ENCODE results near the gene MACROD2.

The MACROD2 gene

GRCh38 chr20:14355791-14356190, 360.5 kb downstream of the MACROD2 start:
- in situ Hi-C loops (cut with HindIII; ENCODE audit: low pct_ligation_motif_present, low pct_unique_long_range_greater_than_20kb, low sequenced_read_pairs) = no loop called here
- no peak for DNase-seq

- DNase-seq = no peak
- in situ Hi-C loops (cut with HindIII; ENCODE audit: low pct_ligation_motif_present, low pct_unique_long_range_greater_than_20kb, low sequenced_read_pairs) = no loop called here
Measured at GRCh38 chr20:14360416-14360815, 365.1 kb downstream of the MACROD2 start.

- no peak for DNase-seq
- in situ Hi-C loops (cut with HindIII; ENCODE audit: low pct_ligation_motif_present, low pct_unique_long_range_greater_than_20kb, low sequenced_read_pairs) = no loop called here
Measured at GRCh38 chr20:14361509-14362345, 366.4 kb downstream of the MACROD2 start.

- DNase-seq = no peak
- in situ Hi-C loops (cut with HindIII; ENCODE audit: low pct_ligation_motif_present, low pct_unique_long_range_greater_than_20kb, low sequenced_read_pairs) = no loop called here
Measured at GRCh38 chr20:14374196-14374595, 378.9 kb downstream of the MACROD2 start.

GRCh38 chr20:14375416-14375985, 380.2 kb downstream of the MACROD2 start:
- in situ Hi-C loops (cut with HindIII; ENCODE audit: low pct_ligation_motif_present, low pct_unique_long_range_greater_than_20kb, low sequenced_read_pairs) = no loop called here
- DNase-seq = no peak

GRCh38 chr20:14378326-14378725, 383.0 kb downstream of the MACROD2 start:
- DNase-seq = no peak
- in situ Hi-C loops (cut with HindIII; ENCODE audit: low pct_ligation_motif_present, low pct_unique_long_range_greater_than_20kb, low sequenced_read_pairs) = no loop called here

- in situ Hi-C loops (cut with HindIII; ENCODE audit: low pct_ligation_motif_present, low pct_unique_long_range_greater_than_20kb, low sequenced_read_pairs) = no loop called here
- no peak for DNase-seq
Measured at GRCh38 chr20:14383335-14383734, 388.0 kb downstream of the MACROD2 start.

GRCh38 chr20:14384416-14385175, 389.3 kb downstream of the MACROD2 start:
- DNase-seq = no peak
- in situ Hi-C loops (cut with HindIII; ENCODE audit: low pct_ligation_motif_present, low pct_unique_long_range_greater_than_20kb, low sequenced_read_pairs) = no loop called here

GRCh38 chr20:14385176-14385740, 389.9 kb downstream of the MACROD2 start:
- in situ Hi-C loops (cut with HindIII; ENCODE audit: low pct_ligation_motif_present, low pct_unique_long_range_greater_than_20kb, low sequenced_read_pairs) = no loop called here
- DNase-seq = no peak

- in situ Hi-C loops (cut with HindIII; ENCODE audit: low pct_ligation_motif_present, low pct_unique_long_range_greater_than_20kb, low sequenced_read_pairs) = no loop called here
Measured at GRCh38 chr20:14386726-14387125, 391.4 kb downstream of the MACROD2 start.

GRCh38 chr20:14401479-14402138, 406.3 kb downstream of the MACROD2 start:
- no peak for DNase-seq
- in situ Hi-C loops (cut with HindIII; ENCODE audit: low pct_ligation_motif_present, low pct_unique_long_range_greater_than_20kb, low sequenced_read_pairs) = no loop called here

More at GRCh38 chr20:14386726-14387125, 391.4 kb downstream of the MACROD2 start:
- no peak for DNase-seq

- in situ Hi-C loops (cut with HindIII; ENCODE audit: low pct_ligation_motif_present, low pct_unique_long_range_greater_than_20kb, low sequenced_read_pairs) = no loop called here
- no peak for DNase-seq
Measured at GRCh38 chr20:14404515-14404914, 409.2 kb downstream of the MACROD2 start.

GRCh38 chr20:14406495-14406894, 411.2 kb downstream of the MACROD2 start:
- peak; percentile 73 for DNase-seq

GRCh38 chr20:14407336-14407735, 412.0 kb downstream of the MACROD2 start:
- in situ Hi-C loops (cut with HindIII; ENCODE audit: low pct_ligation_motif_present, low pct_unique_long_range_greater_than_20kb, low sequenced_read_pairs) = no loop called here

More at GRCh38 chr20:14406495-14406894, 411.2 kb downstream of the MACROD2 start:
- in situ Hi-C loops (cut with HindIII; ENCODE audit: low pct_ligation_motif_present, low pct_unique_long_range_greater_than_20kb, low sequenced_read_pairs) = no loop called here

GRCh38 chr20:14410869-14411555, 415.7 kb downstream of the MACROD2 start:
- in situ Hi-C loops (cut with HindIII; ENCODE audit: low pct_ligation_motif_present, low pct_unique_long_range_greater_than_20kb, low sequenced_read_pairs) = no loop called here
- DNase-seq = no peak

More at GRCh38 chr20:14407336-14407735, 412.0 kb downstream of the MACROD2 start:
- DNase-seq = no peak

GRCh38 chr20:14412065-14412681, 416.9 kb downstream of the MACROD2 start:
- no peak for DNase-seq
- in situ Hi-C loops (cut with HindIII; ENCODE audit: low pct_ligation_motif_present, low pct_unique_long_range_greater_than_20kb, low sequenced_read_pairs) = no loop called here

- in situ Hi-C loops (cut with HindIII; ENCODE audit: low pct_ligation_motif_present, low pct_unique_long_range_greater_than_20kb, low sequenced_read_pairs) = no loop called here
Measured at GRCh38 chr20:14413835-14414234, 418.5 kb downstream of the MACROD2 start.

GRCh38 chr20:14414560-14414959, 419.2 kb downstream of the MACROD2 start:
- in situ Hi-C loops (cut with HindIII; ENCODE audit: low pct_ligation_motif_present, low pct_unique_long_range_greater_than_20kb, low sequenced_read_pairs) = no loop called here

More at GRCh38 chr20:14413835-14414234, 418.5 kb downstream of the MACROD2 start:
- DNase-seq = no peak

More at GRCh38 chr20:14414560-14414959, 419.2 kb downstream of the MACROD2 start:
- DNase-seq = no peak

Data from ACHN (cell line).